DMS79 treated with DMSO at 0.1 percent for 48 hours (cell line): Measurements from ENCODE around the gene INAVA.
"Not testable (repeated sequence)": the region's sequence is repeated elsewhere in the genome, so short reads cannot be mapped to it uniquely, and the experiment has no call there.

Experiments
- DNase-seq: peaks from one replicate; lab custom pipeline; 2025; lab: John Stamatoyannopoulos, UW

Gene INAVA

DNA sequence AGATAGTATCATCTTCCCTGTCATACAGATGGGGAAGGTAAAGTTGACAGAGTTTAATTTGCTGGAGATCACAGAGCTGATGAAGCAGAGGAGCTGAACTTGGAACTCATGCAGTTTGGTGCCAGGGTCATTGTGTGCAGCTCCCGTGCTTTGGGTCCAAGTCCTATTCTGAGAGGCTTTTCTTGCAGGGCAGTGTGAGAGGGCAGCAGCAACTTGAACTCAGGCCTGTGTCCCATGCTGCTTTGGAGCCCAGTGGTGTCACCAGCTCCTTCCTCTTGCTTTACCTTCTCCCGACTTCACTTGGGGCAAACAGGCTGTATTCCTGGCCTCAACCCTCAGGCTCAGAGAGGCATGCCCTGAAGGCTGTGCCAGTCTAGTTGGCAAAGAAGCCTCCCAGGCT lies 24.7 kb downstream of the INAVA start:
- no peak for DNase-seq

DNA sequence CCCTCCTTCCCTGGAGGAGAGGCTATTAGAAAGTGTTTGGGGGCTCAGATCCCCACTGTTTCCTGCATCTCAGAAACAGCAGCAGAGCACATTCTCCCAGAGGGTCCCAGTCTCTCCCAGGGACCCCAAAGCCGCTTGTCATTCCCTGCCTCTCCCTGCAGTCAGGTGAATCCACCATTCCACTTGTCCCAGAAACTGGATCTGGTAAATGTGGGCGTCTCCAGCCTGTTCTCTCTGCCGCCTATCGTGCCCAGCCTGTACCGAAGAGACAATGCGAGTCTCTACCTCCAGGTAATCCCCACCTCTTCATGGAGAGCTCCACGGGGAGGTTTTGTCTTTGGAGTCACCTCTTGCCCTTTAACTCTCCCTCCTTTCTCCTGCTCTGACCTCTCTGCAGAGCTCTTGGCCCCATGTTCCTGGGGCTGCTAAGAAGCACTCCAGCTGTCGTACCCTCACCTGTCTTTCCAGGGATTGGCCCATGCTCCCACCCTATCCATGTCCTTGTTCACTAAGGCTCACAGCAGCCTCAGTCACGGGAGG lies 26.9 kb downstream of the INAVA start:
- no peak for DNase-seq

DNA sequence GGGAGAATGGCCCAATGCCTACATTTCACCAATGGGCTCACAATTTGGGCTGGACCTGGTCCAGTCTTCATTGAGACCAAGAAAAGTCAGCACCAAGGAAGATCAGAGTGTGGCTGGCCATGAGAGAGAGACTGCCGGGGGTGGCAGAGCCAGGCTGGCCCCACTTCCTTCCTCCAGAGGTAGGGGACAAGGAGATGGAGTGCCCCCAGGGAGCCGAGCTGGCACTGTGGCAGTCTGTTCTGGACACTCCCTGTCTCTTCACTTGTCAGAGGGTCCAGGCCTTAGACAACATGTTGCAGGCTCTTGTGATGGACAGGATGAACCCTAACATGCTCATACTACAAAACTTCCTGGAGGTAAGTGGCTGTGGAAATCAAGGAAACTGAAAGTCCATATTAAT lies 27.7 kb downstream of the INAVA start:
- no peak for DNase-seq

DNA sequence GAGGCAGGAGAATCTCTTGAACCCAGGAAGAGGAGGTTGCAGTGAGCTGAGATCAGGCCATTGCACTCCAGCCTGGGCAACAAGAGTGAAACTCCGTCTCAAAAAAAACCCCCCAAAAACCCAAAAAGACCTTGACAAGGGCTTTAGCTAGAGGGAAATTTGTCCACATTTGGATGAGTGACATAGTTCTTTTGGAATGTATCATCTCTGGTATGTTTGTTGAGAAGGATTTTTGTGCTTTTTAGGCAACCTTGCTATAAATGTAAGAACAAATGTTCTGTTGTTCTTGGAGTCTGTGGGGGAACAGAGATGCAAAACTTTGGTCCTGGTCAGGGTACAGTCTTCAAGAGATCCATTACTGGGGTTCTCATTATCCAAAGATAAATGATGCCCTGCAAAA lies 28.9 kb downstream of the INAVA start:
- DNase-seq: no peak

DNA sequence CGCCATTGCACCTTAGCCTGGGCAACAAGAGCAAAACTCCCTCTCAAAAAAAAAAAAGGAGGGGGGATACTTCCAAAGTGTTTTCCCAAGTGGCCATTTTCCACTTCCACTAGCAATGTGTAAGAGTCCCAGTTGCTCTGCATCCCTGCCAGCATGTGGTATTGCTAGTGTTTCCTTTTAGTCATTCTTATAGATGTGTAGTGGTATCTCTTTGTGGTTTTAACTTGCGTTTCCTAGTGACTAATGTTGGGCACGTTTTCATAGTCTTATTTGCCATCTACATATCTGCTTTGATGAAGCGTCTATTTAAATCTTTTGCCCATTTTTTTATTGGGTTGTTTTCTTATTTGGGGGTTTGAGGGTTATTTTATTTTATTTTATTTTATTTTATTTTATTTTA lies 31.1 kb downstream of the INAVA start:
- DNase-seq: no peak

DNA sequence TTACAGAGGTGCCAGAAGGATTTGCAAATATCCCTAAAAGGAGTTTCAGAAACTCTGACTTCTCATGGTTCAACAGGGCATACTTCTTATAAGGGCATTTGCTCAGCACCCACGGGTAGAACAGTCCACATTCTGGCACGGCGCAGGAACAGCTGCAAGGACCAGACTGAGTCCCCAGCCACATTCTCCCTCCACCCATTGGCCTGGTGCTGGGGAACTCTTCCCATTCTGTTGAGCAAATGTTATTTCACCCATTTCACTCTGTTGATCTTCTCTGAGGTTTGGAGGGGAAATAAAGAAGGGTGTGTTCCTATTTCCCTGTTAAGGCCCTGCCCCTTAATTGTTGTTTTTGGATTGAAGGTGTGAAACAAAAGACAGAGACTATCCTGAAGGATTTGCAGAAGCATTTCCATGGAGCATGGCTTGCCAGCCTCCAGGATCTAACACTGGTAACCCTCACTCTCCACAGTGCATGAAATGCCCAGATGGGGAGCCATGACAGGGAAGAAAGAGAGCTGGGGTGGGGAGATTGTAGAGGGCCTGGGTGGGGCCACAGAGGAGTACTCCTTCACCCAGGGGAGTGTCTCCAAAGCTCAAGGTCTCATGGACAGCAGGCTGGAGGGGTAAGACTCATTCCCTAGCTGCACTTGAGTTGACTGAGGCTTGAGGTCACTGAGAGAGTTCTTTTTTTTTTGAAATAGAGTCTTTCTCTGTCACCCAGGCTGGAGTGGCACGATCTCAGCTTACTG lies 35.0 kb downstream of the INAVA start:
- DNase-seq: no peak

DNA sequence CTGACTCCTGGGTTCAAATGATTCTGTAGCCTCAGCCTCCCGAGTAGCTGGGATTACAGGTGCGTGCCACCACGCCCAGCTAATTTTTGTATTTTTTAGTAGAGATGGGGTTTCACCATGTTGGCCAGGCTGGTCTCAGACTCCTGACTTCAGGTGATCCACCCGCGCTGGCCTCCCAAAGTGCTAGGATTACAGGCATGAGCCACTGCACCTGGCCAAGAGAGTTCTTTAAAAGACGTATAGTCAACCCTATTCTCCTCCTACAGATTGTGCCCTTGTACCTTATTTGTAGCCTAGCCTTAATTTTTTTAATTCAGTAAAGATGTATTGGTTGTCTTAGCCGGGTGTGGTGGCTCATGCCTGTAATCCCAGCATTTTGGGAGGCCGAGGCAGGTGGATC lies 35.6 kb downstream of the INAVA start:
- DNase-seq: not testable (repeated sequence)

DNA sequence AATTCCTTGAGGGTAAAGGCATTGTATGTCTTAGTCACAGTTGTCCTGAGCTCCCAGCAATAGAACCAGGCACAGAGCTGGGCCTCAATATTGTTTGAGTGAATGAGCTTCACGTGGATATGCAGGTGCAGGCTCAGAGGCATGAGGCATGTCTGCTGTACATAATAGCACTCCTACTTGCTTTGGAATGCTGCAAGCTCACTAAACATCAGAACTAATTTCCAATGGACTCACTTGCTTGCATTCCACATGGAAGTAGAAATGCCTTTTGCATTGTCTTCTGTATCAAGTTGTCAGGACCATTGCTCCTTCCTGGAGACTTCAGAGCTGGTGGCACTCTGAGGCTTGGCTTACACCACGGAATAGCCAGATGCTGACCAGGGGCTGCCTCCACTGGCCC lies 37.1 kb downstream of the INAVA start:
- DNase-seq: no peak

DNA sequence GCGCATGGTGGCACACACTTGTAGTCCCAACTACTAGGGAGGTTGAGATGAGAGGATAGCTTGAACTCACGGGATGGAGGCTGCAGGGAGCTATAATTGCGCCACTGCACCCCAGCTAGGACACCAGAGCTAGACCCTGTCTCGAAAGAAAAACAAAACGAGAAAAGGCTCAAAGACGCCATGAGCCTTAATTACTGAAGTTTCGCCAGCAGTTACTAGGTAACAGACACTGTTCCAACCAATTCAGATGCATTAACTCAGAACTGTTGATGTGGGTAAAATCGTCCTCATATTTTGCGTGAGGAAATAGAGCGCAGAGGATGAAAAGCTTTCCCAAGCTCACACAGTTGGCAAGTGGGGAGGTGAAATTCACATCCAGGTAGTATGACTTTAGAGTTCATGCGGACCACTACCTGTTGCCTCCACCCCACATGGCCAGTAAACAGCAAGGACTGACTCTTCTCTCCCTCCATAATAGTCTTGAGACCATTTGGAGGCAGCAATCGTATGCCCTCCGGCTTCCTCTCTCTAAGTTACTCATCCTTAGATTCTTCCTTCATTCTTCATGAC lies 40.1 kb downstream of the INAVA start:
- DNase-seq: no peak

DNA sequence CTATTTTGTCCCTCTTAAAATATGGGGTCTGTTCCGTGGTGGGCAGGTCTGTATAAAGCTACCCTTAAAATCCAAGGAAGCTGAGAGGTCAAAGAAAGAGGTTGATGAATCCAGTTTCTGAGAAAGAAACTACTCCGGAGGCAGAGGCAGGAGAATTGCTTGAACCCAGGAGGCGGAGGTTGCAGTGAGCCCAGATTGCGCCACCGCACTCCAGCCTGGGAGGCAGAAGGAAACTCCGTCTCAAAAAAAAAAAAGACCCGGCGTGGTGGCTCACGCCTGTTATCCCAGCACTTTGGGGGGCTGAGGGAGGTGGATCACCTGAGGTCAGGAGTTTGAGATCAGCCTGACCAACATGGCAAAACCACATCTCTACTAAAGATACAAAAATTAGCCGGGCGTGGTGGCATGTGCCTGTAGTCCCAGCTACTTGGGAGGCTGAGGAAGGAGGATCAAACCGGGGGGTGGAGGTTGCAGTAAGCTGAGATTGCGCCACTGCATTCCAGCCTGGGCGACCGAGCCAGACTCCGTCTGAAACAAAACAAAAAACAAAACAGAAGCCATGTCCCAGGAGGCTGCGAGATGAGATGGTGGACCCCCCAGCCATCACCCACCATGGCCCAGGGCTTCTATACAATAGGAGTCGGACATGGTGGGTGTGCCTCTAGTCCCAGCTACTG lies 40.7 kb downstream of the INAVA start:
- not testable (repeated sequence) for DNase-seq

DNA sequence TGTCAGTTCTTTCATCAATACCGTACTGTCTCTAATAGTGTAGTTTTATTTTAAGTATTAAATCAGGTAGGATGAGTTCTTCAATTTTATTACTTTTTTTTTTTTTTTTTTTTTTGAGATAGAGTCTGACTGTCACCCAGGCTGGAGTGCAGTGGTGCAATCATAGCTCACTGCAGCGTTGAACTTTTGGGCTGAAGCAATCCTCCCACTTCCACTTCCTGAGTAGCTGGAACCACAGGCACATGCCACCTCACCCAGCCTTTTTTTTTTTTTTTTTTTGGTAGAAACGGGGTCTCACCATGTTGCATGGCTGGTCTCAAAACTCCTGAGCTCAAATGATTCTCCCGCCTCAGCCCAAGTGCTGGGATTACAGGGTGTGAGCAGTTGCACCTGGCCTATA lies 44.3 kb downstream of the INAVA start:
- no peak for DNase-seq

DNA sequence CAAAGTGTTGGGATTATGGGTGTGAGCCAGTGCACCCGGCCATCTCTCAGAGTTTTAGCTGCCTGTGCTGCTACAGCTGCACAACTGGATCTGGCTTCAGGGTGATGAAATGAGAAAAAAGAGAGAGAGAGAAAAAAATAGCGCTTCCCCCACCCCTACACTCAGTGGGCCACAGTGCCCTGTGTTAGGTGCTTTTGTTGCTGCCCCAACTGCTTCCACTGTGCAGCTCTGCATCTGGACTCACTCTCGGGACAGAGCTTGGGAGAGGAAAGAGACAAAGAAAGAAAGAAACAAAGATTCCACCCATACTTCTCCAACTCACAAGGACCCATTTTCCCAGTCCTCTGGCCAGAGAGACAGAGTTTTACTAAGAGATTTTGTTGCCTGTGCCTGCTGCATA lies 50.4 kb downstream of the INAVA start:
- DNase-seq: no peak

DNA sequence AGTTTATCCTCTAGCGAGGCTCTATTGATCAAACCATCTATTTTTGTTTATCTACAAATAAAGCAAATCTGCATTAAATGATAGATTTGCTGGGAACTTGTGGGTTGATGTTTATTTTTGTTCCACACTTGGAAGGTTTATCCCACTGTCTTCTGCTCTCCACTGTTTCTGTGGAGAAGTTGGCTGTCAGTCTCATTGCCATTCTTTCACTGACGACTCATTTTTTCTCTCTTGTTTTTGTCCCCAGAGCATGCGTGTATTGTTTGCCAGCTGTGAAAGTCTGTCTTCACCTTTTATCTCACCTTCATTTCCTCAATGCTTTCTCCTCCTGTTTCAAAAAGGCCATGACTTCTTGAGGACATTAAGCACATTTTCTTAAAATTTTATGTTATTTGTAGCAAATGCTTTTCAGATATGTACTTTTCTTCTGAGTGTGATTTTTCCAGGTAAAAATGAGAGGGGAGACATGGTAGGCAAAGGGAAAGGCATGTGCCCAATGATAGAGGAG lies 52.4 kb downstream of the INAVA start:
- DNase-seq: no peak

DNA sequence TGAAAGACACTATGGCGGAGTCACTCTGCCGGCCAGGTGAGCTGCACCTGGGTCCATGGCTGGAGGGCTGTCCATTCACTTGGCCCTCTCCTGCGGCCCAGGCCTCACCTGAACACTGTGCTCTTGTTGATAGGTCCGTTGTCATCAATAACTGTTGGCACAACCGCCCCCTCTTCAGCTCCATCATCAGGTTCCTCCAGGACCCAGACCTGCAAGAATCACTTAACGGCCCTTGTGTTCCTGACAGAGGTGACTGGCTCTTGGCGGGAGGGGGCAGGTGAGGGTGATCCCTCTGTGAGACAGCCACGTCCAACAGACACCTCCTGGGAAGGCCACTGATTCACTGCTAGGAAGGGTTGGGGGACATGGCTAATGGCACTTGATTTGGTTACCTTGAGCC lies 54.9 kb downstream of the INAVA start:
- no peak for DNase-seq

DNA sequence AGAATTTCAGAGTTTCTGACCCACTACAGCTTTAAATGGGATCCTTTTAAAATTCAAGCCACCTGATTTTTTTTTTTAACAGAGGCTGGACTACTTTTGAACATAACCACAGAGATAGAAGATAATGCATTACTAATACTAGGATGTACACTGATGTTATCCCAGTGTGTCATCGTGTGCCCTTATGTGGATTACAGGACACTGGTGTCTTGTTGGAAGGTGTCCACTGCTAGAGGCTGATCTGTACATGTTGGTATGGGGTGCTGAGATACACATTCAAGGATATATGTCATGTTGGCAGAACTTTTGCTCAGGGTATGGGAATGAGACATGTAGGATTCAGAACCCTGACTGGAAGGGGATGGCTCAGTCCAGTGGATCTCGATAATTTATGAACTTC lies 56.3 kb downstream of the INAVA start:
- no peak for DNase-seq

DNA sequence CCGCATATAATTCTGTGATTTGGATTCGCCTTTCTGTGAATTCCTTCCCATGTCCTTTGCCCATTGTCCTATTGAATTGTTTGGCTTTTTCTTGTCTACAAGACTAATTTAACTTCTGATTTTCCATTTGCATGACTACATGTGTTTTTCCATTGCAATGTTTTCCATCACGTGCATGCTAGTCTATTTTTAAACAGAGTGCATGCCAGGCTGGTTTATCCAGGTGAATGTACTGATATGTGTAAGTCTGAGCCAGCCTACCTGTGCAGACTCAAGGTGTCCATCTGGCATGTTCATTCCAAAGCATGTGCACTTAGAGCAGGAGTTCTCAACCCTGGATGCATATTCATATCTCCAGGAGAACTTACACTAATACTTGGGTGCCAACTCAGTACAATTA lies 59.7 kb downstream of the INAVA start:
- no peak for DNase-seq

DNA sequence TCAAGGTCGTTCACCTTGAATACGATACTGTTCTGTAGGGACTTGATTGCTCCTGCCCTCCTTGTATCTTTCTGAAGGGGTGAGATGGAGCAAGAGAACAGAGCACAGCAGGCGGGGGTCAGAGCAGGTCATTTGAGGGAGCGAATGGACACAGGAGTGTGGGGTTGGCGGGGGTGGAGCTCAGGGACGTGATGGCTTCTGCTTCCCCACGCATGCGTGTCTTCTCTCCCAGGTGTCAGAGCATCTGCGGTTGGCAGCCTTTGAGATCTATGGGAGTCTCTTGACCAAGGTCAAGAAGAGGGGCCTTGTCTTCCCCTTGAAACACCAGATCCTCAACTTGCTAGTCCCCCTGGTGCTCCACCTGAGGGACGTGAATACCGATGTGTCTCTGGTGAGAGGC lies 63.9 kb downstream of the INAVA start:
- DNase-seq: no peak

DNA sequence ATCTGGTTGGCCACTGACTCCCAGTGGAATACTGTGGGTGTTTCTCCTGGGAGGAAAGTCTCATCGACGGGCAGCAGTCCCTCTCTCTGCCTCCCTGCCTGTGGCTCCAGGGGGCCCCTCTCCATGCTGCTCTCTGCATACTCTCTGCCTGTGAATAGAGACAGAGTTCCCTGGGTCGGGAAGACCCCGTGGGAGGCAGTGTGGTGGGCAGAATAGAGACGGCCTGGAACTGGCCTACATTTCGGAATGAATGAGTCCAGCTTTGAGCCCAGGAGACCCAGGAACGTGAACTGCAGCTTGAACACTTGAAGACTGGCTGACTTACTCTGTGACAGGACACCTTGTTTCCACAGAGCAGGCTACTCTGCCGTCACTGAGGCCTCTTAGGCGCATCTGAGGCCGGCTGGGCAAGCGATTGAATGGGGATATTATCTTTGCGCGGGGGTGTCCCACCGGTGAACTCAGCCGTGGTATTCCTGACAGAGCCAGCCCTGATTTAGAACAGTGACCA lies 64.8 kb downstream of the INAVA start:
- no peak for DNase-seq

DNA sequence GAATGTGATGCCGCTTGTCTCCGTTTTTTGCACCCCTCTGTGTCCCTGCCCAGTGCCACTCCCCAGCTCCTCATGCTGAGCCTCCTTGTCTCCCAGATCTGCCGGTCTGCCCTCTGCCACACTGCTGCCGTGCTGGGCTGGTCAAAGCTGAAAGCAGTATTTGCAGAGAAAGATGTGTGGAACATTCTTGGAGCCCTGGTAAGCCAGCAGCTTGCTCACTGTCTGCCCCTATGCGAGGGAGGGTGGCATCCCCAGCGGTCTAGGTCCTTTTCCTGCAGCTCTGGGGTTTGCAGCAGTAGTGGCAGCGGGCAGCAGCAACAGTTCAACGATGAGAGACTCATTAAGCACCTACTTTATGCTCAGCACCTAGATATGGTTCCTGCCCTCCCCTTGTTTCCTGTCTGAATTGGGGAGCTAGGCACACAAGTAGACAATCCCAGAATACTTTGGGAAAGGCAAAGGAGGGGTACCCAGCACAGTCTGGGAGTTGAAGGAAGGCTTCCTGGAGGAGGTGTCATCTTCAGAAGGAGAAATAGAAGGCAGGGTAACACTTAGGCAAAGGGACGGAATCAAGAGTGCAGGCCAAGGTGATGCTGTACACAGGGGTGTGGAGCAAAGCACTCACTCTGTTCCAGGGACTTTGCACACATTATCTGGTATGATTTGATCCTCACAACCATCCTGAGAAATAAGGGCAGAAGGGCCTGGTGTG lies 65.7 kb downstream of the INAVA start:
- no peak for DNase-seq

DNA sequence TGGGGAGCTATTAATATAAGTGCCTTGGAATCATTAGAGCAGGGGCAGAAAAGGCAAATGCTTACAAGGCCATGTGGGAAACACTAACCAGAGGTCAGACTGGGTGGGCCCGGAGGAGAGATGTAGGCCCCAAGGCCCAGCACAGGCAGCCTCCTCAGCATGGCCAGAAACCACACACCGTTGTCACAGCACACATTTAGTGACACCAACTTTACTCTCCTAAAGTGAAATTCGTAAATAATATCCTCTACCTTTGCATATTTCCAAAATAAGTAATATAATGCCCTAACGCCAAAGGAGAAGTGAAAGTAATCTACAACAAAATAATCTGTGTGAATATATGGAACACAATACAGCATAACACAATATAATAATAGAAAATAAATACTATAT lies 66.2 kb downstream of the INAVA start:
- no peak for DNase-seq

DNA sequence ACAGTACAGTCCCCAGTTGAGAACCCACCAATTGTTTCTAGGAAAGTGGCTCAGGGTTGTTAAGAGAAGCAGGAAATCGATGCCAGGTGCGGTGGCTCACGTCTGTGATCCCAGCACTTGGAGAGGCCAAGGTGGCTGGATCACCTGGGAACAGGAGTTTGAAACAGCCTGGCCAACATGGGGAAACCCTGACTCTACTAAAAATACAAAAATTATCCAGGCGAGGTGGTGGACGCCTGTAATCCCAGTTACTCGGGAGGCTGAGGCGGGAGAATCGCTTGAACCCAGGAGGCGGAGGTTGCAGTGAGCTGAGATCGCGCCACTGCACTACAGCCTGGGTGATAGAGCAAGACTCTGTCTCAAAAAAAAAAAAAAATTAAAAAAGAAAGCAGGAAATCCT lies 67.5 kb downstream of the INAVA start:
- DNase-seq: not testable (repeated sequence)

DNA sequence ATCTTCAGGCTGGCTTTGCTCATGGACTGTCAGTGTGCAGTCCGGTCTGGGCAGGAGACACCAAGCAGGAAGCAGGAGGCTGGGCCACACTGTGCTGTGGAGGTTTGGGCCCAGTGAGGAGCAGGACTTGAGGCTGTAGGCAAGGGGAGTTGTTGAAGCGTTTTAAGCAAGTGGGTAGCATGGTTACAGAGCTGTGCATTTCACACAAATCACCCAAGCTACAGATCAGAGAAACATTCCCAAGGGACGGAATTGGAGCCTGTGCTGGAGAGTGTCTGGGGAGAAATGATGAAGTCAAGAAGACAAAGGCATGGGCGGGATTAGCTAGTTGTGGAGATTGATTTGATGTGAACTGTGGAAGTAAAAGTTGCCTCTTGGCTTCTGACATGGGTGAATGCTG lies 67.9 kb downstream of the INAVA start:
- DNase-seq: no peak
